Esophagus mucosa (tissue), 1 donor: ENCODE results near the gene CD6. TPM values are rescaled to one million over a fixed set of nuclear protein-coding genes. Genes with fewer than 3 reads are reported as not detected.

Source experiments
- ATAC-seq: fragments of 200-7000 bp; cut with Tn5 transposase; one replicate; pipeline ENCODE4 v1.9.1; 2020
- total RNA-seq: library from RNA; stranded (reverse); gene quantifications from one replicate; pipeline ENCODE4 v1.2.4, GENCODE V29; 2023
- donor health status: DM: yes; HTN: yes; CAD: no.

The CD6 gene
- total RNA-seq, 1 donor from 2014 or later, result 0.80 TPM

DNA sequence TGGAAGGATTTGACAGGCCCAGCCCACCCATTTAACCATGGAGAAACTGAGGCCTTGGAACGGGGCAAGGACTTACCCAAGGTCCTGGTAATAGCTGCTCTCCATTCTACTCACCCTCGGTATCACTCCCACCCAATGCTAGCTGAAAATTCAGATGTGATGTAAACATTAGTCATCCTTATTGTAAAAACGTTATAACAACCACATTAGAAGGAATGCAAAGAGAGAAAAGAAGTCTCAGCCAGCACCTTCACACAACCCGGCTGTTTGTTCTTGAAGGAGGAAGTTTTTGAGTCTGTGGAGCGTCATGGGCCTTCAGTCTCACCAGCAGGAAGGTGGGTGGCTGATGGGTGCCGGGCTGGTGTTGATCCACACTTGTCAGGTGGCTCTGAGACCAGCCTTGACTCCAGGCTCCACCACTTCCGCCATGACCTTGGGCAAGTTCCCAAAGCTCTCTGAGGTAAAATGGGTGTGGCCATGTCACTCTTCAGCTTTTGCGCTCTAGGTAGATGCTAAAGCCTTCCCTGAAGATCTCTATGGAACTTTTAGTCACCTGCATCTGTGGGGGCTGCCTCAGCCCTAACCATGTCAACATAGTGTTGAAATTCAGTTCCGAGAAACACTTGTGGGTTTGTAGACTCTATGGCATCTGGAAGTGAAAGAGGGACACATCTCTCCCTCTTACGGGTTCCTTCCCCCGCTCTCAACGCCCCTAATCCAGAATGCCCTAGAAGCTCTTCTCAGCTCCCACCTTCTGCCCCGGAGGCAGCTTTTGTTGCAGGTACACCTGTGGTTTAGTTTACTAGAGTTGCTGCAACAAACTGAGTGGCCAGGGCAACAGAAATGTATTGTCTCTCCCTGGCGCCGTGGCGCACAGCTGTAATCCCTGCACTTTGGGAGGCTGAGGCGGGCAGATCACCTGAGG, 14.8 kb downstream of the CD6 start:
- ATAC-seq, result peak; percentile 89

DNA sequence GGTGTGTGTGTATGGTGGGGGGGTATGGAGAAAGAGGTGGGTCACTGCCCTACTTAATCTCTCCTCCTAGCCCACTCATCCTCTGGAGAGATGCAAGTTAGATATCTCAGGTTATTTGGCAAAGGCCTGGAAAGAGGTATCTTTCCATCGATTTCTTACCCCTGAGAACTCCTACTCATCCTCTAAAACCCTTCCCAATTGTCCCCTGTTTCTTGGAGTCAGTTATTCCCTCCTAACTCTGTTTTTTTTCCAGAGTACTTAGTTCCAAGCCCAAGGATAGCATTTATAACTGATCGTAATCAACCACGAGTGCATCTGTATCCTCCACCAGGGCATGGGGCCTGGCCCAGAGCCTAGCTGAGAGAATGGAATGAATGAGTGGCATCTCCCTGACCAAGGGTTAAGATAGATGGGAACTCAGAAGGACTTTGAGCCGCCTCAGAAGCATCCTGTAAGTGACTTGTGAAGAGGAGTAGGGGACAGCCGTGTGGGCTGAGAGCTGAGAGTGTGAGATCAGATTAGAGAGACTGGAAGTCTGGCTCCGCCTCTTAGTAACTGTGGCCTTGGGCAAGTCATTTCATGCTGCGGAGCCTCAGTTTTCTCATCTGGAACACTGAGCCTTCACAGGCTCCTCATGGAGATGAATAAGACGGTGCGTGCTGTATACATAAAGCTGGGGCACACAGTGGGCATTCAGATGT, 16.2 kb downstream of the CD6 start:
- no peak for ATAC-seq

DNA sequence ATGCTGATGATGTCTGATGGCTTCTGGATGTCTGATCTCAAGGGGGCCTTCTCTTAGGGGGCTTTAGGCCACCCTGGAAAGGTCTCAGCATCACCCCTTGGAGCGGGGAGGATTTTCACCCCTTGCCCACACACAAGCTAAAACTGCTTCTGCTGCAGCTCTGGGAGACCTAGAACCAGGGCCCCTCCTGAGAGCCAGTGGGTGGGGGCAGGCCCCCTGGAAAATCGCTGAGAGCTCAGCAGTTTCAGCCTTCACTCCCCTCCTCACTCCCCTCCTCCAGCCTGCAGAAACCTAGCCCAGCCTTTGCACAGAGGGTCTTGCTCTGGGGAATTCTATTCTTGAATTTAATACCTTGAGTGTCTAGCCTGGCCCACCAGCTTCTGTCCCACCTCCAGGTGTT, 17.2 kb downstream of the CD6 start:
- ATAC-seq, result no peak

DNA sequence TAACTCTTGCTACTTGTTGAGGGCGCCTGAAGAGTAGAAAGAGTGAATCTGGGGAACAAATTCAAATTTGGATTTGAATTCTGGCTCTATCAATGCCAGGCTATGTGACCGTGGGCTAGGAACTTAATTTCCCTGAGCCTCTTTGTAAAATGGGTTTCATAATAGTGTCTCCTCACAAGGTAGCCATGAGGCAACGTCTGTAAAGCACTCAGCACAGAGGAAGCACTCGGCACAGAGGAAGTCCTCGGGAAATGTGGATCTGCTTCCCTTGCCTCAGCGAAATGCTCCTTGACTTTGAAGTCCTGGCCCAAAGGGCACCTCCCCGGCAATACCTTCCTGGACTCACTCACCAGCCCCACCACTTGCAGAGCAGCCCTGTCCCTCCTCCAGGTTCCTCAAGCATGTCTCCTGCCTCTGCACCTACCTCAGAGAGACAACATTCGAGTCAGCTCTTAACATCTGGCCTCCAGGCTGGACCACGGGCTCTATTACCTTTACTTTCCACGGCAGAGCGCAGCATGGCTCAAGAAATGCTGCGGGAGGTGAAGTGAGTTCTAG, 17.7 kb downstream of the CD6 start:
- no peak for ATAC-seq

DNA sequence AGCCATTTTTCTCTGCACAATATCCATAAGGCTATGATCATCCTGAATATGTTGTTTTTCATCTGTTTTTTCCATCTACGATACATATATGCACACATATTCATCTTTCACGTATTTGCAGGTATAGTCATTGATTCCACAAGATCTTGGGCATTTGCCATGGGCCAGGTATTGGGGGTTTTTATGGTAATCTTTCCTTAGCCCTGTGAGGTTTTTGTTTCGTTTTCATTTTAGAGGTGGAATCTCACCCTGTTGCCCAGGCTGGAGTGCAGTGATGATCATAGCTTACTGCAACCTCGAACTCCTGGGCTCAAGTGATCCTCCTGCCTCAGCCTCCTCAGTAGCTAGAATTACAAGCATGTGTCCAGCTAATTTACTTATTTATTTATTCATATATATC, 20.0 kb downstream of the CD6 start:
- ATAC-seq, result no peak

DNA sequence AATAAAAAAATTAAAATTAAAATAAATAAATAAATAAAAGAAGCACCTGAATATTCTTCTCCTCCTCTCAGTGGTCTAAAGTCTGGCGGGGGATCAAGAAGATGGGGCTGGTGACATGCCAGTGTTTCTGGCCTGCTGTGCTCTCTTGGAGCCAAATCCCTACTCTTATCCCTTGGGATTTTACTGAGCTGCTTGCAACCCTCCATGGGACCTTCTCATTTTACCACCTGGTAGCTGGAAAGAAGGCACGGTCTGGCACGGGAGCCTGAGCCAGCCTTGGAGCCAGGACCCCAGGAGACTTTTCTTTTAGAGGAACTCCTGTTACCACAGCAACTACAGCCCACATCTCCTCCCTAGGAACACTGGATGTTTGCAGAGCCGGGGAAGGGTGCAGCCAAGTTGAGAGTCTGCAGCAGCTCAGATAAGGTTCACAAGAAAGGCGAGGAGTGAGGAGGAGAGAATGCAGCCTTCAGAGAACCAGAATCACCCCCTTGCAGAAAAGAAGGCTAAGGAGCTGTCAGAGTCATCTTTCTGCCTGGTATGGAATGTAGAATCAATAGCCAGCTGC, 21.4 kb downstream of the CD6 start:
- ATAC-seq, result no peak

DNA sequence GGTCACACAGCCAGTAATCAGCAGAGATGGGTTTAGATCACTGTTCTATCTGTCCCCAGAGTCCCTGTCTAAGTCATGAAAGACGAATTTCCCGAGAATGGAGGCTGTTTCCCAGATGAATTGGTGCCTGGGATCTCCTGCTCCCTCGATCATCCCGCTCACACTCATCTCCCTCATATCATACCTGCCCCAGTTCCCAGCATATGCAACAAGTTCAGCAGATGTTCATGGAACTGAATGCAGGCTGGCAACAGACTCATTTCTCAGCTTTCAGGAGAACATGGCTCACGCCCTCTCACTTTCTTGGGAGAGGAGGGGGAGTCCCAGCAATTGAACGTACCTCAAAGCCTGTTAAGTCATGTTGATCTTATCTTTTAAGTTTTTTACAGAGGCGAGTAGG, 22.1 kb downstream of the CD6 start:
- no peak for ATAC-seq

DNA sequence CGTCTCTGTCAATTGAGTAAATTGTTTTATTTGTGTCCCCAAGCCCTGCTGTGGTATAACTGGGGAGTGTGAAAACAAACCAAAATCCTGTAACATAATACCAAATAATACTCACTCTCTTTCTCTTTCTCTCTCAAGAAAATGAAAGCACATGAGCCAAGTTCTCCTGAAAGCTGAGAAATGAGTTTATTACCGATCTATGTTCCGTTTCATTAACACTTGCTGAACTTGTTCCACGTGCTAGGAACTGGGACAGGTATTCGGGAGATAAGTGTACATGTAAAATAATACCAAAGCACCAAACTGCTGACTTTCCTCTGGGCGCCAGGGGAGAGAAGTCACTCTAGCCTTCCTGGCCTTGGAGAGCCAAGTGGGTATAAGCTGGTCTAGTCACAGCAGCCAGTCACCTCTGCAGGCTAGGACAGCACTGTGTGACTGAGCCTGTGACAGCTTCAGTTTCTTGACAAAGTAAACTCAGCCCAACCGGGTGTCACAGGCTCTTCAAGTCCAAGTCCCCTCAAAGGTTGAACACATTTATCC, 23.1 kb downstream of the CD6 start:
- ATAC-seq, result peak; percentile 69

DNA sequence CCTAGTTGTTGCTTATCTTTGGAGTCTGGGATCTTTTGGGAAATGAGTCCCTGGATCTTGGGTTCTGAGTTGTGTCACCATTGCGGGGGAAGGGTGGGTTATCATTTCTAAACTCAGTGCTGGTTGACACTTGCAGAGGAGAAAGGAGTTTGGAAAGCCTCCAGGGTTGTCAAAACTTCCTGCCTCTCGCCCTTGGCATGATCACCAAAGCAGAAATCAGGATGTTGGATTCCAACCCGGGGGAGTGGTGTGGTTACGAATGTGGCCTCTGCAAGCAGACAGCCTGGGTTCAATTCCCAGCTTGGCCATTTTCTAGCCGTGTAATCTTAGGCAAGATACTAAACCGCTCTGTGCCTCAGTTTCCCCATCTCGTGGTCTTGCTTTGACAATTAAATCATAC, 24.3 kb downstream of the CD6 start:
- no peak for ATAC-seq

DNA sequence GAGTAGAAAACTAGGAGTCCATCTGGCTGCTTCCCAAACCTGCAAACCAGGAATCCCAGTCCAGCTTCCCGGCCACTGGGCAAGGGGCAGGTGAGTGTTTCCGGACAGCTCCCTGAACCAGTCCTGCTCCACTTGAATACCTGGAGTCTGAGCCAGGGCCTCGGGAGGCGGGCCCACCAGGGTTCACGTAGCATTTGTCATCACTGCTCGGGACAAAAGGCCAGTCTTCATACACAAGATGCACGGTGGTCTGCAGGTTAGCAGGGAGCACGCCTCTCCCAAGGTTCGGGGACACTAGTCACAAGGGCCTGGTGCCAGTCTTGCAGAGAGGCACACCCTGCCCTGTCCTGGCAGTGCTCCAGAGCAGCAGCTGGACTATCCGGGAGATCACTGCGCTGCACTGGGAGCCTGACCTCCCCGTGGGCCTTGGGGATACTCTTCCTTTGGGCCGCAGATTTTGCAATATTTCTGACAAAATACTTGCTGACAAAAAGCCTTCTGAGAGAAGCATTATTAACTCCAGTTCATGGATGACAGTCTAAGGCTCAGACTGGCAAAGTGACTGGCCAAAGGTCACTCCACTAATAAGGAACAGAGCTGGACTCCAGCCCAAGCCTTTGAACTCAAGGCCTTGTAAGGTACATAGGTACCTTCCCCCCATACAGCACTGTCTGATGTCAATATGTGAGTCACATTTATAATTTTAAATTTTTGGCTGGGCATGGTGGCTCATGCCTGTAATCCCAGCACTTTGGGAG, 25.1 kb downstream of the CD6 start:
- ATAC-seq, result peak; percentile 40

DNA sequence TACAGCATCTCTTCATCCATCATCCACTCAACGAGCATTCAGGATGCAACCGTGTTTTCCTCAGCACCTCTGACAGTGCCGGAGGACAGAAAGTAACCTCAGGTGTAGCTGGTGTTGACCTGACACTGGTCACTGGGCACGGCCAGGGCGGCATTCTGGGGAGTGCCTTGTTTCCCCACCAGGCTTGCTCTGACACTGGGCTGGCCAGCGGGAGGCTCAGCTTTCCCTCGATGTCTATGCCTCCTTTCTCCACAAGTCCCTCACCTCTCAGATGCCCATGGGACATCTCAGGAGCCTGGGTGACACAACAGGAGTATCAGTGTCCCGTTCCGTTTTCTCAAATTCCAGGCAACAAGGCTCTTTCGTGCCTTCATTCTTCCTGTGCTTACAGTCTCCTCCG, 28.9 kb downstream of the CD6 start:
- no peak for ATAC-seq

DNA sequence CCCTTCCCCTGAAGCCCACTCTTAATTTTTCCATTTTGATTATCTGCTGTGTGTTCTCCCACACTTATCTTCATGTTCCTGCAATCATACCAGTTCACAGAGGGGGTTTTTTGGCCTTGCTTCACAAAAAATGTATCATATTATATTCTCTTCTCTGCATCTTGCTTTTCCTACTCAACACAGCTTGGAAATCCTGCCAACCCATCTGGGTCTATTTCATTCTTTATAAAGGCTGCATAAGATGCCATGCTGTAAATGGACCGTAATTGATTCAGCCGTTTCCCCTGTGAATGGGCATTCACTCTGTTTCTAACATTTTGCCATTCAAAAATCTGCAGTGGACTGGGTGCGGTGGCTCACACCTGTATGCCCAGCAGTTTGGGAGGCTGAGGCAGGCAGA, 30.5 kb downstream of the CD6 start:
- no peak for ATAC-seq

DNA sequence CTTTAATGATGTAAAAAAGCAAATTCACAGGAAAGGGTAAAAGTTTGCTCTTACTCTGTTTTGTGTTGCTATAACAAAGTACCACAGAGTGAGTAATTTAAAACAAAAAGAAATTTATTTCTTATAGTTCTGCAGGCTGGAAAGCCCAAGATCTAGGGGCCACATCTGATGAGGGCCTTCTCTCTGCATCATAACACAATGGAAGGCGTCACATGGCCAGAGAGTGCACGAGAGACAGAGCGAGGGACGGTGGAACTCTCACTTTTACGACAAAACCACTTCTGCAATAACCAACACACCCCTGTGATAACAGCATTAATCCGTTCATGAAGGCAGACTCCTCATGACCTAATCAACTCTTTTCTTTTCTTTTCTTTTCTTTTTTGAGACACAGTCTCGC, 31.1 kb downstream of the CD6 start:
- ATAC-seq, result no peak

DNA sequence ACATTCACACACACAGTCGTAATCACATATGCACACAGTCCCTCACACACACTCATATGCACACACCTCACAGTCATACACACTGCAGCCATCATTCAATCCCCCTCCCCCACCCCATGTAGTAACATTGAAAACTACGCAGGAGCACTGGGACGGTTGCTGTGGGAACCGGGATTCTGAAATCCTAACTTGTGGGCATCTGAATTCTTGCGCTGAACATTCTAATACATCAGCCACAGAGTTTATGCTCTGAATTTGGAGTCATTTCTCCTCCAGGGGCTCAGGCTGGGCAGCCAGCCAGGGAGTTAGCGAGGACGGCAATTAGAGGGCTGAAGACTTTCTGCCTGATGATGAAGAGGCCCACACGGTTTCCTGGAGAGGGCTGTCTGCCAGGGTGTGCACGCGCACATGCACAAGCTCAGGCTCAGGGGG, 32.7 kb downstream of the CD6 start:
- peak; percentile 6 for ATAC-seq

DNA sequence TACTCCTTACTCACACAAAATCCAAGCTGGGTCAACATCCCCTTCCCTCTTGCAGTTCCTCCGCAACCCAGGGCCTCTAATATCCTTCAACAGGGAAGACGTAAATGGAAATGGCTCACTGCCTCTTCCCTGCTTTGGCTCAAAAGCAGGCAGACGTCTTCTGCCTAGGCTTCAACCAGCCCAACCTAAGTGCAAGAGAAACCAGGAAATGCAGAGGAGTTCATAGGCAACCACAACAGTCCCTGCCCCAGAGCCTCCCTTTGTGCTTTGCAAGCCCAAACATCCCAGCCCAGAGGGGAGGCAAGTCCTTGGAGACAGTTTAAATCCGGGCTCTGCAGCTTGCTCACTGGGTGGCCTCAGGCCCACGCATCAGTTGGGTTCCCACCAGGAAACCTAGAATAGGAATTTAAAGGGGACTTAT, 33.3 kb downstream of the CD6 start:
- peak; percentile 64 for ATAC-seq

DNA sequence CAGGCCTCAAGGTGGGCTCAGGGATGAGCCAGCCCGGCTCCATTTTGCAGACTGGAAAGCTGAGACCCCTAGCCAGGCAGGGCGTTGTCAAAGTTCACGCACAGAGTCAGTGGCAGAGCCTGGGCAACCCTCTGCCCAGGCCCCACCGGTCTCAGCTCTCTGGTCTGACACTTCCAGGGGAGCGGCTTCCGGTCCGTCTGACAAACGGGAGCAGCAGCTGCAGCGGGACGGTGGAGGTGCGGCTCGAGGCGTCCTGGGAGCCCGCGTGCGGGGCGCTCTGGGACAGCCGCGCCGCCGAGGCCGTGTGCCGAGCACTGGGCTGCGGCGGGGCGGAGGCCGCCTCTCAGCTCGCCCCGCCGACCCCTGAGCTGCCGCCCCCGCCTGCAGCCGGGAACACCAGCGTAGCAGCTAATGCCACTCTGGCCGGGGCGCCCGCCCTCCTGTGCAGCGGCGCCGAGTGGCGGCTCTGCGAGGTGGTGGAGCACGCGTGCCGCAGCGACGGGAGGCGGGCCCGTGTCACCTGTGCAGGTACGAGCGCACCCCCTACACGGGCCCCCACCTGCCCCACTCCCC, 36.0 kb downstream of the CD6 start:
- ATAC-seq, result peak; percentile 54

DNA sequence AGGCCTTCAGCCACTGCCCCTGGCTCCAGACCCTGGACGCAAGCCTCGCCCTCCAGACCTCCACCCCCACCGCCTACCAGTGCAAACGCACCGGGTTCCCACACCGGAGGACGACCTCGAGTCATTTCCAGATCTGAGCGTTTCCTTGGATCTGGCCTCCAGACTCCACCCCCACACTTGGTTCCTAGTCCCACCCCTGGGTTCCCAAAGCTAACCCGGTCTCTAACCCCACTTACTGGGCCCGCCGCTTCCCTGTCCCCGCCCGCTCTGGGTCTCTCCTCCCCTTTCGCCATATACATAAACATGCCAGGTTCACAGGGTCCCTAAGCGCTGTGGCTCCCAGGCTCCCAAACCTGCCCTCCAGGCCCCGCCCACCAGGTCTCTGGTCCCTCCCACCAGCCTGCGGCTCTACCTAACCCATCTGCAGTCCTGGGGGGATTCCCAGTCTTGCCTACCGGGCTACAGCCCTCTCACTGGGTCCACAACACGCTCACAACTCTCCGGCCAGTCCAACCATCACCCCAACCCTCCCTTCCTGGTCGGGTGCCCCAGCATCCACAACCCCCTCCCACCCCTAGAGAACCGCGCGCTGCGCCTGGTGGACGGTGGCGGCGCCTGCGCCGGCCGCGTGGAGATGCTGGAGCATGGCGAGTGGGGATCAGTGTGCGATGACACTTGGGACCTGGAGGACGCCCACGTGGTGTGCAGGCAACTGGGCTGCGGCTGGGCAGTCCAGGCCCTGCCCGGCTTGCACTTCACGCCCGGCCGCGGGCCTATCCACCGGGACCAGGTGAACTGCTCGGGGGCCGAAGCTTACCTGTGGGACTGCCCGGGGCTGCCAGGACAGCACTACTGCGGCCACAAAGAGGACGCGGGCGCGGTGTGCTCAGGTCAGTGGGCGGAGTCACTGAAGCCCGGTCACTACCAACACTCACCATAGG, 36.7 kb downstream of the CD6 start:
- peak; percentile 5 for ATAC-seq

DNA sequence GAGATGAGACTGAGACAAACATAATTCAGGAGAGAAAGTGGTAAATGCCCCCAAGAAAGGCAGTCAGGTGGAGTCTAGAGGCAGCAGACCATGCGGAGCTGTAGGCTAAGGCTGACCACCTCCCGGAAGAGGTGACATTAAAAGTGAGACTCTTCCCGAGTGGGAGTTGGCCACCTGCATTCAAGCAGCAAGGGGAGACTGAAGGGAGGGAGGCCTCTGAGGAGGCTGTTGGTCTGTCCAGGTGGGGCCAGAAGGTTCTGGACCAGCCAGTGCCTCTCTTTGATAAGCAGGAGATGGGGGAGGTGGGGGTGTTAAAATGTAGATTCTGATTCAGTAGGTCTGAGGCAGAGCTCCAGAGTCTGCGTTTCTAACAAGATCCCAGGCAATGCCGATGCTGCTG, 37.5 kb downstream of the CD6 start:
- no peak for ATAC-seq

DNA sequence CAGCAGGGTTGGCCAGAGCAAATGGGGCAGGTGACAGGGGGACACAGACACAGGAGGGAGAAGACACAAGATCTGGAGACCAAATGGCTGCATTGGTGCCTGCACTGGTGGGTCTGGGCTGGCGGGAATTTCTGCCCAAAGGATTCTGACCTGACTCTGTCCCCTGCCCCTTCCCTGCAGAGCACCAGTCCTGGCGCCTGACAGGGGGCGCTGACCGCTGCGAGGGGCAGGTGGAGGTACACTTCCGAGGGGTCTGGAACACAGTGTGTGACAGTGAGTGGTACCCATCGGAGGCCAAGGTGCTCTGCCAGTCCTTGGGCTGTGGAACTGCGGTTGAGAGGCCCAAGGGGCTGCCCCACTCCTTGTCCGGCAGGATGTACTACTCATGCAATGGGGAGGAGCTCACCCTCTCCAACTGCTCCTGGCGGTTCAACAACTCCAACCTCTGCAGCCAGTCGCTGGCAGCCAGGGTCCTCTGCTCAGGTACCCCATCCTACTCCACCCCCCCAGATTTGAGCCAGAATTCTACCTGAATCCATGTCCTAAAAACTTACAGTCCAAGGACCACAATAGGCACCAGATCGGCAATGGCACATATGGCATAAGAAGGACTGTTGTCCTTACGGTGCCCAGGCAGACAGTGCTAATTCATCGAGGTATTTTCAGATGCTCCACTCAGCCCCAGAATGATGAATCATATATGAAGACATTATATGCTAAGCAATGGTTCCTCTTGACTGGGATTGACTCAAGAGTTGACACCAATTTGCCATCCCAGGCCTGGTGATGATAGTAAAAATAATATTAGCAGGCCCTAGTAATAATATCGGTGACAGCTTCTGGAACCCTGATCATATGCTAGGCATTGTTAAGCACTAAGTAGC, 38.2 kb downstream of the CD6 start:
- ATAC-seq, result no peak
